Stimulated activated CD8-positive, alpha-beta memory T cell treated with anti-CD3 and anti-CD28 coated beads, Interleukin-12 subunit alpha, Interleukin-12 subunit beta, amount 100 ng/mL, for 1 hour (primary cell): ENCODE data around the gene PDXK.

Experiments used
- DNase-seq: peaks from one replicate; pipeline ENCODE4 v3.0.0-alpha.2; 2020; ENCODE audit warnings: low read depth

The PDXK gene

DNA sequence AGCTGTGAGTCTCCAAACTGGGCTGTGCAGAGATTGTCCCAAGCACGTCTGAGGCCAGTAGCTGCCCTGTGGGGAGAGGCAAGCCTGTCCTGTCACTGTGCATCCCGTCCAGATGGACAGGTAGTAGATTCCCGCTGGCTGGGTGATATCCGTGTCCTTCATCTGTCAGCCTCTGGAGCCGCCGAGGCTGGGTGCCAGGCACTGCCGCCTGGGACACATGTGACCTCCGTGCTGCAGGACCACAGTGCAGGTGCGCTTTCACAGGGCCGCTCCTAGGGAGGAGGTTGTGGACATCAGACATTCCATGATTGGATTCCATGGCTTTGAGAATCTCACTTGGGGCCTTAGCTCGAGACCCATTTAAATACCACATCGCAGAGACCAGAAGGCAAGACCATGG is 4.7 kb downstream of the PDXK start:
- no peak for DNase-seq

- DNase-seq = no peak
Measured at GRCh38 chr21:43726686-43727518, 8.0 kb downstream of the PDXK start.

DNA sequence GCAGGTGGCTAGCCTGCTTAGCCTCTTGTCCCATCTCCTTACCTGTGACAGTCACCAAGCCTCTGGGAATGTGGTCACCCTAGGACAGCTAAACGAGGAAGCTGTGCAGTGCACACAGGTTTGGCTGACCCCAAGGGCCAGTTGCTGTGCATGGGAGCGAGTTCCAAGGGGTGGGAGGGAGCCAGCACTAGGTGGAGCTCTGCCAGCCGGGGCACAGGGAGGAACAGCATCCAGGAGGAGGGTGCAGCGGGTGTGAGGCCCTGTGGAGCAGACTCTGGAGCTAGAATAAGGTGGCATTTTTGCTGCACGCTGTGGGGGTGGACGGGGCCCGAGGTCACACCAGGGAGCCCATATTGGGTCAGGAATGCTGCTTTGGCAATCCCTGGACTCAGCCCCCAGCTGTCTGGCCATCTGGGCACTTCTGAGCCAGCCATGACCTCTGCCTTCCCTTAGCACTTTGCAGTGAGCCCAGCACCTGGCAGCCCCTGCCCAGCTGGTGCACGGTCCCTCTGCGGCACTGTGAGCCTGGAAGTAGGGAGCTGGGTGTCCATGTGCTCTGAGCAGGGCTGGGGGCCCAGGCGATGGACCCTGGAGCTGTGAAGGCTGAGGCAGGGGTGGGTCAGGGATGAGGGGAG is 8.7 kb downstream of the PDXK start:
- DNase-seq = no peak

DNA sequence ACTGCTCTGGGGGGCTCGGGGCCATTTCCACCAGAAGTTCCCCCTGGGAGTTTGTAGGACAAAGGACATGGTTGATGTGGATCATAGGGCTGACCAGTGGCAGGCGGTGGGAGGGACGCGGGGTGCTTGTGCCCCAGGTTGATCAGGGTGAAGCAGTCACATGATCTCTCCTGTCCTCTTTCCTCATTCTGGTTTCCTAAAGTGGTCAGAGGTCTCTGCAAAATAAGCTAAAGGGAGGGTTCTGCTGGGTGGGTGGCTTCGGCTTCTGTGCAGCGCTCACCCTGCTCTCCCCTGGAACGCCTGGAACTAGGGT is 9.2 kb downstream of the PDXK start:
- DNase-seq = no peak

DNA sequence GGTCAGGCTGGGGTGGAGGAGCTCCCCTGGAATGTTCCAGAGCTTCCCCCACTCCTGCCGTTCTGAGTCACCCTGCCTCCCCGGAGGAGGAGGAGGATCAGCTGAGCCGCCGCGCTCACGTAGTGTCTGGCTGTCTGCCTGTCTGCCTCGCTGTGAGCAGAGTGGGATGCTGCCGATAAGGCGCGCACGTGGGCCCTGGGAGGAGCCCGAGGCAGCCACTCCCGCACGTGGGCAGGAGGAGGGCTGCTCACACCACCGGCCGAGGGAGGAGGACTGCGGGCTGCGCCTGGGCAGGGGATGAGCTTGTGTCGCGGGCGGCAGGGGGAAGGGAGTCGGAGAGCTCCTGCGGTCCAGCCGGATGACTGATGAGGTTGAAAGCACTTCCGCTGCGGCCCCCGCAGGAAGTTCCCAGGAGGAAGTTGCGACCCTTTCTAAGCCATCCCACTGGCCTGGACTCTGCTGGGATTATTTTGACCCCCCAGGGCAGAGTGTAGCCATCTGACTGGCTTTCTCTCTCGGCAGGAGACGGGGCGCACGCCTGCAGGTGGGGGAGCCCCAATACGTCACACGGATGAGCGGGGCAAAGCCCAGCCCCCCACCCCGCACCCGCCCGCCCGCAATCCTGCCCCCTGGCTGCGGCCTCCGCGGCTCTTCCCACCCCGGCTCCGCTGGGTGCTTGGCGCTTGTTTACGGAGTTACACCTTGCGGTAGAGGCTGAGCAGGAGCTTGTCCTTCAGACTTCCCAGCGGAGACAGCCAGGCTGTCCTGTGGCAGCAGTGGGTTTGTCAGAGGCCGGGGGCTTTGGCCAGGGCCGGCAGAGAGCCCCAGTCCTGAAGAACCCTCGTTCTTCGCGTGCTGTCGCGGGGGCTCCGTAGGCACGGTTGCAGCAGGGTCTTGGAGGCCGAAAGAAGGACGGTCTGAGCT is 9.8 kb downstream of the PDXK start:
- peak; percentile 56 for DNase-seq

GRCh38 chr21:43731476-43731875 is 12.5 kb downstream of the PDXK start:
- DNase-seq = no peak

GRCh38 chr21:43731891-43732711 is 13.2 kb downstream of the PDXK start:
- DNase-seq = no peak

DNA sequence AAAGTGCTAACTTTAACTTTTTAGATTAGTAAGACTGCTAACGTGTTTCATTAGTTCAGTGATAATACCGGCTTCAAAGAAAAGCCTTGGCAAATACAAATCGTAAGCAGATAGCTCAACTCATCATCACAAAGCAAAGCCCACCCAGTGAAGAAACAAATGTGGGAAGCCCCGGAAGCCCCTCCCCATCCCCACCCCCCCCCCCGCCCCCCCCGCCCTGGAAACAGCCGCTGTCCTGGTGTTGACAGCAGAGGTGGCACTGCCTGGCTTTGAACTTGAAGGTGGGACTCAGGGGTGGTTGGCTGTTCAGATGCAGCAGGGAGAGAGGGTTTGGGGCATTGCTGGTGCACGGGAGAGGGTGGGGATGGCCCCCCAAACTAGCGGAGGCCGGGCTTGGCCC is 14.1 kb downstream of the PDXK start:
- no peak for DNase-seq

DNA sequence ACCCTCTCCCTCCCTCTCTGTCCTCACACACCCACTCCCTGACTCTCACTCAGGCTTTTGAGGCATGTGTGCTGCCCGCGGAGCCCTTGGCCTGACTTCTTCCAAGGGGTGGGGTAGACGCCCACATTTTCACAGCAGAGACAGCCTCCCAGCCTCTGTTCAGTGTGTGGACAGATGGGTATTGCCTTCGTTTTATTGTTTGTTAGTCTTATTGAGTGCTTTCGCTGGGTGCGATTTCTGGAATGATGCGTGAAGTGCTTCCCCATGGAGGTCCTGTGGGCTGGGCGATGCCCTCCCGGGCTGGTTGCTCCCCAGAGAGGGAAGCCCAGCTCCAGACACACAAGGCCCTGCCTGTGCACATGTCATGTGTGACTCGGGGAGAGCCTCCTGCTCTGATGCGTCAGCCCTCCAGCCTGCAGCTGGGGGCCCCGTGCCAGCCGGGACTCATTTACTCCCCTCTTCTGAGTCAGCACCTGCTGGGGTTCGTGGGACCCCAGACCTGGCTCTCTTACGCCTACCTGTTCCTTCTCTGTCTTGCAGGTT is 14.7 kb downstream of the PDXK start:
- DNase-seq = no peak

GRCh38 chr21:43734131-43734927 is 15.4 kb downstream of the PDXK start:
- DNase-seq = no peak

GRCh38 chr21:43734928-43735229 is 15.9 kb downstream of the PDXK start:
- no peak for DNase-seq

DNA sequence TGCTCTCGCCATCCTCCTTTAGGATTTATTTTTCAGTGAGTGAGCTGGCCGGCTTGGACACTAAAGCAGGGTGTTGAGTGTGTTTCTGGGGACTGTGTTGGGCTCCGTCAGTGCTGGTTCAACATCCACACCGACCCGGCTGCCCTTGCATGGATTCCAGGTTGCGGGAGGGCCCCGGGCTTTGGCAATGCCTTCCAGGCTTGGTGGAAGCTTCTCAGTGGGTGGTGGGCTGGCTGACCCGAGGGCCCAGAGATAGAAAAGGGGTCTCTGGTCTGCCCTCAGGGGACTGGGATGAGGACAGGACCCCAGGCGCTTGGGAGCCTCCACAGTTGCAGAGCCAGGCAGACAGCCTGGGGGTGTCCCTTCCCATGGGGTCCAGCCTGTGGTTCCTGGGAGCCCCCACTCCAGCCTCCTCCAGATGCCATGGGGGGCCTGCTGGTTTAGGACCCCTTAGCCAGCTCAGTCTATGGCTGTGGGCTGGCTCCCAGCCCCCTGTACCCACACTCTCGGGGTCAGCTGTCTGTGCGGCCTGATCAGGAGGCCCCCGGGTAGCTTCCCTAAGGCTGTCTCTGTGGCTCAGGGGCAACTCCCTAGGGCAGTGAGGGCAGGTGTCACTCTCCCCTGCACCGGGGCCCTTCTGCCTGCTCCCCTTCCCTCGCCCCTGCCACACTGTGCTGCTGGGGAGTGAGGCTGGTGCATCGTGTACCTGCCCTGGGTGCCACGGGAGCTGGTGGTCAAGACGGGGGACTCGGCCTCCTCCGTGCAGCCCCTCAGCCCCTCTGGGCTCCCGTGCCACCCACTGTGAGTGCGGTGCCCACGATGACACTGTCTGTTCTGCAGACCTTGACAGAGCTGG is 16.5 kb downstream of the PDXK start:
- DNase-seq = no peak

DNA sequence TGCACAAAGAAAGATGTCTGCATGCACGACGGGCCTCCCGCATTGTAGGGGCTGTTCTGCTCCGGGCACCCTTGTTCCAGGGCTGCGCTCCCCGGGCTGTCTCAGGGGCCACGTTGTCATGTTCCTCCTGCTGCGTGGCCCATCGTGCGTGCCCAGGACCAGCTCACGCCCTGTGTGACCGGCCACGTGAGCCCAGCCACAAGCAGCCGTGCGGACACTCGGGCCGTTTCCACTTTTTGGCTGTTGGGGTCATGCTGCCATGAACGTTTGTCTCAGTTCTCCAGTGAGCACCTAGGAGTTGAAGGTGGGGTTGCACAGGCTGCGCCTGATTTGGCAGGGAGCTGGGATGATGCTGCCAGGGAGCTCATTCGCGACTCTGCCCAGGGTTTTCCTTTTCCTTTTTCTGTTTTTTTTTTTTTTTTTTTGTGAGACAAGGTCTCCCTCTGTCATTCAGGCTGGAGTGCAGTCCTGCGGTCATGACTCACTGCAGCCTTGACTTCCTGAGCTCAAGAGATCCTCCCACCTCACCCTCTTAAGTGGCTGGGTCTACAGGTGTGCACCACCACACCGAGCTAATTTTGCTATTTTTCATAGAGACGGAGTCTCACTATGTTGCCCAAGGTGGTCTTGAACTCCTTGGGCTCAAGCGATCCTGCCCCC is 17.4 kb downstream of the PDXK start:
- DNase-seq = no peak

DNA sequence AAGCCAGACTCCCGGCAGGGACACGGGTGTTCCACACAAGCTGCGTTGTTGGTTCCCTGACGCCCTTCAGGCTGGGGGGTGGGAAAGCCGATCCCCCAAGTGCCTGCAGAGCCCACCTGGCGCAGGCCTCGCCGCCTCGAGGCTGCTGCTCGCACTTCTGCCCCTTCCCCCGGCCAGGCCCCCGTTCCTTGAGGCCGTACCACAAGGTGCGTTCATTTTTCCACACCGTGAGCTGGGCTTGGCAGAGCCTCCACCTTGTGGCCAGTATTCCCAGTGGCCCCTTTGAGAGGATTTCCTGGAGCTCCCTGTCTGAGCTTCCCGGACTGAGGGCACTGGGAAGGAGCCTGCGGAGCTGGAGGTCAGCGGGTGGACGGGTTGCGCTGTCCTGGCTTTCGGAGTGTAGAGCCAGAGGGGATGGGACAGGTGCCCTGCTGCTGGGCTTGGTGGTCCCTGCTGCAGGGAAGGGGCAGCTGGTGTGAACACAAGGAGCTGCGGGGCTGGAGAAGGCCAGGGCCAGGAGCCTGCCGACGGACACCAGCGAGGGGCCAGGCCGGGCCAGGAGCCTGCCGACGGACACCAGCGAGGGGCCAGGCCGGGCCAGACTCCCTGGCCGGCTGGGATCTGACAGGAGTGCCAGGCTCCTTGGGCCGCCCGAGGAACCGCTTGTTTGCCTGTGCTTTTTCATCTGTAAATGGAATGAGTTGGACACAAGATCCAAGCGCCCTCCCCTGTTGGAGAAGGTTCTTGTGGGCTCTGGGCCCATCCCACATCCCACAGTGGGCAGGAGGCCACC is 18.4 kb downstream of the PDXK start:
- DNase-seq = no peak

DNA sequence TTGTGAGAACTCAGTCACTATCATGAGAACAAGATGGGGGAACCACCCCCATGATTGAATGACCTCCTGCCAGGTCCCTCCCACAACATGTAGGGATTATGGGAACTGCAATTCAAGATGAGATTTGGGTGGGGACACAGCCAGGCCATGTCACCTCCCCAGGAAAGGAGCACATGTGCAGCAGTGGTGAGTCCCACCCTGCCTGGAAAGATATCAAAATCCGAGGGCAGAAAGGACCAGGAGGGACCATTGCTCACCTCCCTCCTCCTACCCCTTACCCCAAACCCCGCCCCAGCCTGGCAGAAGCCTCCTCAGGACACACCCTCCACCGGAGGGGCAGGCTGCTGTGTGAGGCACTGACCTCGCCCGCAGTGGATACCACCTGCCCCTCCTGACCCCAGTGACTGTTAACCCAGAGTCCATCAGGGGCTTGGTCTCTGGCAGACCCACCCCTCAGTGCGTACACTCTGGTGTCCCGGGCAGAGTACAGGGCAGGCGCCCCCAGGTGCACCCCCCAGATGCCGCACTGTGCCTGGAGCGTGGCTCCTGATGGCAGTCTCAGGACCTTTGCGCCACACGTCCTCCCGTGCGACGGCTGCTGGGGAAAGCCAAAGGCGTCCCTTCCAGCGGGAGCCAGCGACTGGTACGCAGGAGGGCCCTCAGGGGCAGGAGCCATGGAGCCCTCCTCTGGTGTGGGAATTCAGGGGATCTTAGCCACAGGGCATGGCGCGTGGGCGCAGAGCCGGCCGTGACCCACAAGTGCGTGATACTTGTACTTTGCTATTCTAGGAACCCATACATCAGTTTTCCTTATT is 20.9 kb downstream of the PDXK start:
- no peak for DNase-seq

DNA sequence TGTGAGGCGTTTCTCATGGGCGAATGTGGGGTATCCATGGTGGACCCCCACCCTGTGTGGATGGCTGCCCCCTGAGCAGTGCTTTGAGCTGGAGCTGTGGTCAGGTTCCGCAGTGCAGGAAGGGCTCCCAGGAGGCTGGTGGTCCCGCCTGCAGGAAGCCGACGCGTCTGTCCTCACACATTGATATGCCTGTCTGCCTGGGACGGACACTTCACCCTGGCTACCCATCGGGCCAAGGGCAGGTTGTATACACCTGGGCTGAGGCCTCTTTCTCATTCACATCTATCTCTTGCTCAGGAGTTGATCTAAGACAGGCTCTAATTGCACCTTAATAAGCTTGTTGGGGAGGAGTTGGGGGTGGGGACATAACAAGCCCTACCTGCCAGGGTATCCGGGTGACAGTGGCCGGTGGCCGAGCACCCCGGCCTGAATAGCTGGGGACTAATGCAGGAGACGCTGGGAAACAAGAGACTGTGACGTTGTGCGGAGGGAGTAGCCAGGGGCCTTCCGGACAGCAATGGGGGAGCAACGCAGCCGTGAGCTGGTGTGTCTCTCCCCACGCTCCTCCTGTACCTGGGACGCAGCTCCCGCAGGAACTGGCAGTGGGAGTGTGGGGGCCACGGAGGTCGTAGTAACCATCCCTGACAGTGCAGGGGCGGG is 21.7 kb downstream of the PDXK start:
- DNase-seq = no peak

GRCh38 chr21:43741423-43742096 is 22.6 kb downstream of the PDXK start:
- no peak for DNase-seq
